ENCODE results near the gene SGO2. TPM values are rescaled to one million over a fixed set of nuclear protein-coding genes. Genes with fewer than 3 reads are reported as not detected.

The SGO2 gene
- total RNA-seq, 1 donor from 2014 or later: 4.9 TPM

DNA sequence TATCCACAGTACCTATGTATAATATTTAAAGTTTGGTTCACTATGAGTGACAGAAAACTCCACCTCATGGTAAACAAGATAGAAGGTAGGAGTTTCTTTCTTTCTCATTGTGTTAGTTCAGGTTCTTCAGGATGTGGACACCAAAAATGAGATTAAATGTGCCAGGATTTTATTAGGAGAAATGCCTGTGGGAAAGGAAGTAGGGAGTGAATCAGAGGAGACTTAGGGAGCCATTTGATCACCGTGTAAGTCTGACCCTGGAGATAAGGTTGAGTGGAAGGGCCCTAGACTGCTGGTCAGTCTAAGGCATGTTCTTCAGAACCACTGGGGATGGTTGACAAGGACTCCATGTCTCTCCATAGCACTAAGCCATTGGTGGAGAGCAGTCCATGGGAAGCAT lies 67.9 kb downstream of the SGO2 start:
- no peaks in the 10 kb centered on the region for H3K9me3 Mint-ChIP-seq (ENCODE audit: unreplicated experiment)
- H3K27ac Mint-ChIP-seq (ENCODE audit: unreplicated experiment): no peak overlapping the region
- DNase-seq (ENCODE audit: low read depth) (no peak), FAIRE-seq (no peak)
- Histone ChIP-seq H3K36me3 (ENCODE audit: insufficient read depth, low read length) (no peaks in the 10 kb centered on the region), H3K9me3 (ENCODE audit: insufficient read depth, low read depth, low read length) (no peaks in the 10 kb centered on the region), H3K4me2 (ENCODE audit: low read length) (no peak overlapping the region), H3K79me2 (ENCODE audit: insufficient read depth, low read length) (no peaks in the 10 kb centered on the region), H3K4me3 (ENCODE audit: insufficient read depth, low read depth, low read length) (no peak overlapping the region), H3K4me1 (ENCODE audit: insufficient read depth, low read length) (no peaks in the 10 kb centered on the region), H3K27ac (ENCODE audit: low read depth, low read length) (no peak overlapping the region), H3K27me3 (ENCODE audit: insufficient read depth, low read length) (no peaks in the 10 kb centered on the region), H3K9ac (ENCODE audit: low read length) (no peak overlapping the region), H4K20me1 (ENCODE audit: insufficient read depth, low read length) (no peaks in the 10 kb centered on the region), H2AFZ (ENCODE audit: low read depth, low read length) (no peak overlapping the region)
- H3K36me3 Mint-ChIP-seq (ENCODE audit: low read depth, unreplicated experiment): no peaks in the 10 kb centered on the region
- H3K4me3 Mint-ChIP-seq (ENCODE audit: unreplicated experiment): no peak overlapping the region
- no peak for TF ChIP-seq EZH2 (IDR thresholded peaks at IDR 0.05; ENCODE audit: insufficient read depth, low read length)
- TF ChIP-seq, protein P1, sequence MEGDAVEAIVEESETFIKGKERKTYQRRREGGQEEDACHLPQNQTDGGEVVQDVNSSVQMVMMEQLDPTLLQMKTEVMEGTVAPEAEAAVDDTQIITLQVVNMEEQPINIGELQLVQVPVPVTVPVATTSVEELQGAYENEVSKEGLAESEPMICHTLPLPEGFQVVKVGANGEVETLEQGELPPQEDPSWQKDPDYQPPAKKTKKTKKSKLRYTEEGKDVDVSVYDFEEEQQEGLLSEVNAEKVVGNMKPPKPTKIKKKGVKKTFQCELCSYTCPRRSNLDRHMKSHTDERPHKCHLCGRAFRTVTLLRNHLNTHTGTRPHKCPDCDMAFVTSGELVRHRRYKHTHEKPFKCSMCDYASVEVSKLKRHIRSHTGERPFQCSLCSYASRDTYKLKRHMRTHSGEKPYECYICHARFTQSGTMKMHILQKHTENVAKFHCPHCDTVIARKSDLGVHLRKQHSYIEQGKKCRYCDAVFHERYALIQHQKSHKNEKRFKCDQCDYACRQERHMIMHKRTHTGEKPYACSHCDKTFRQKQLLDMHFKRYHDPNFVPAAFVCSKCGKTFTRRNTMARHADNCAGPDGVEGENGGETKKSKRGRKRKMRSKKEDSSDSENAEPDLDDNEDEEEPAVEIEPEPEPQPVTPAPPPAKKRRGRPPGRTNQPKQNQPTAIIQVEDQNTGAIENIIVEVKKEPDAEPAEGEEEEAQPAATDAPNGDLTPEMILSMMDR (IDR thresholded peaks at IDR 0.05; ENCODE audit: insufficient read depth, low read depth, low read length): no peak
- H3K4me1 Mint-ChIP-seq (ENCODE audit: low read depth, unreplicated experiment): no peaks in the 10 kb centered on the region
- peaks cover 10% of the 10 kb centered on the region for H3K27me3 Mint-ChIP-seq (ENCODE audit: low read depth, unreplicated experiment)

DNA sequence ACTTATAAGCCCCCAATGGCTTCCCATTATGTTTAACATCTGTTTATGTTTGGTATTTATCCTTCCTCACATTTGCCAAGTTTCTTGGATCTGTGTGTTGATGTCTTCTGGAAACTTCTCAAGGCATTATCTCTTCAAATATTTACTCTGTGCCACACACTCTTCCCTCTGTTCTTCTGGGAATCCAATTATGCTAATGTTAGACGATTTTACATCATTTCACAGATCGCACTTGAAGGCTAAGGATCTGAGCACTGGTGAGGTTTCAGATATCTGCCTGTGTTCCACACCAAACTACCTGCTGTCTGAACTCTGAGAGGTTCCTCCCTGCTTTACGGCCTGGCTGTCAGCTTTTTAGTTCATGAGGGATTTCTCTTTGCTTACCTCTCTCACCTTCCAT lies 69.9 kb downstream of the SGO2 start:
- H3K4me1 Mint-ChIP-seq (ENCODE audit: low read depth, unreplicated experiment): peaks cover 6% of the 10 kb centered on the region

More for the DNA sequence above, 69.9 kb downstream of the SGO2 start:
- no peaks in the 10 kb centered on the region for H3K36me3 Mint-ChIP-seq (ENCODE audit: low read depth, unreplicated experiment)
- no peaks in the 10 kb centered on the region for H4K20me1 ChIP-seq (ENCODE audit: insufficient read depth, low read length)
- no peak overlapping the region for H3K9ac ChIP-seq (ENCODE audit: low read length)
- no peak overlapping the region for H3K4me3 Mint-ChIP-seq (ENCODE audit: unreplicated experiment)
- peaks cover 9% of the 10 kb centered on the region for H3K4me1 ChIP-seq (ENCODE audit: insufficient read depth, low read length)
- peaks cover 4% of the 10 kb centered on the region for H3K27me3 Mint-ChIP-seq (ENCODE audit: low read depth, unreplicated experiment)
- H3K27me3 ChIP-seq (ENCODE audit: insufficient read depth, low read length): no peaks in the 10 kb centered on the region
- no peak for DNase-seq (ENCODE audit: low read depth)
- H3K9me3 ChIP-seq (ENCODE audit: insufficient read depth, low read depth, low read length): no peaks in the 10 kb centered on the region
- no peak overlapping the region for H3K4me3 ChIP-seq (ENCODE audit: insufficient read depth, low read depth, low read length)
- no peak for TF ChIP-seq EZH2 (IDR thresholded peaks at IDR 0.05; ENCODE audit: insufficient read depth, low read length)
- TF ChIP-seq, protein P1 (IDR thresholded peaks at IDR 0.05; ENCODE audit: insufficient read depth, low read depth, low read length): no peak
- H3K4me2 ChIP-seq (ENCODE audit: low read length): no peak overlapping the region
- H3K79me2 ChIP-seq (ENCODE audit: insufficient read depth, low read length): no peaks in the 10 kb centered on the region
- no peaks in the 10 kb centered on the region for H3K36me3 ChIP-seq (ENCODE audit: insufficient read depth, low read length)
- H3K27ac Mint-ChIP-seq (ENCODE audit: unreplicated experiment): no peak overlapping the region
- no peaks in the 10 kb centered on the region for H3K9me3 Mint-ChIP-seq (ENCODE audit: unreplicated experiment)
- no peak overlapping the region for H2AFZ ChIP-seq (ENCODE audit: low read depth, low read length)
- H3K27ac ChIP-seq (ENCODE audit: low read depth, low read length): no peak overlapping the region
- no peak for FAIRE-seq
